Type B pancreatic cell (in vitro differentiated cells): ENCODE results near the gene PLBD2. TPM values are rescaled to one million over a fixed set of nuclear protein-coding genes. Genes with fewer than 3 reads are reported as not detected.

ENCODE experiments used
- DNase-seq: peaks from one replicate; pipeline ENCODE4 v3.0.0; 2021; ENCODE audit warnings: mixed read lengths; ENCODE audit not compliant: unreplicated experiment; ENCODE audit errors: extremely low spot score
- H3K27ac Mint-ChIP-seq: 2 replicates; pipeline ENCODE4 v1.8.0; 2021; ENCODE audit warnings: mild to moderate bottlenecking, mixed read lengths
- H3K27me3 Mint-ChIP-seq: 2 replicates; pipeline ENCODE4 v1.8.0; 2021; ENCODE audit warnings: mixed read lengths
- H3K36me3 Mint-ChIP-seq: 2 replicates; pipeline ENCODE4 v1.8.0; 2021; ENCODE audit warnings: mixed read lengths
- H3K4me1 Mint-ChIP-seq: one replicate; pipeline ENCODE4 v1.8.0; 2021; ENCODE audit warnings: mixed read lengths; ENCODE audit not compliant: unreplicated experiment
- H3K4me3 Mint-ChIP-seq: 2 replicates; pipeline ENCODE4 v1.8.0; 2021; ENCODE audit warnings: mild to moderate bottlenecking, mixed read lengths
- H3K9me3 Mint-ChIP-seq: 2 replicates; pipeline ENCODE4 v1.8.0; 2021; ENCODE audit warnings: mixed read lengths
- CTCF ChIP-seq: fragments of 200-600 bp; sonication (generic); conservative IDR thresholded peaks from 2 replicates; pipeline ENCODE4 v1.5.0; 2021; ENCODE audit warnings: antibody characterized with exemption, mild to moderate bottlenecking
- total RNA-seq: library from RNA; stranded (reverse); gene quantifications from 2 replicates; pipeline ENCODE4 v1.2.1, GENCODE V29; 2021; ENCODE audit warnings: low replicate concordance

Gene PLBD2
- total RNA-seq, 1 donor from 2014 or later, result 39.0 TPM

- Mint-ChIP-seq H3K36me3 (no peaks in the 10 kb centered on the region), H3K27me3 (peaks cover 8% of the 10 kb centered on the region), H3K4me1 (peaks cover 20% of the 10 kb centered on the region), H3K9me3 (no peaks in the 10 kb centered on the region), H3K27ac (peak within 1 kb of the TSS; percentile 94), H3K4me3 (peak within 1 kb of the TSS; percentile 95)
- no peak for TF ChIP-seq CTCF
- DNase-seq, result no peak
These were observed 63.9 kb downstream of the PLBD2 start, which contains the start of gene SDSL for GRCh38 chr12:113422030-113422885. SDSL (plus strand) TSS chr12:113422380; CDS start chr12:113427983, 5,603 bp downstream.

GRCh38 chr12:113422886-113423669 is 64.7 kb downstream of the PLBD2 start:
- no peak for DNase-seq
- Mint-ChIP-seq H3K4me3 (no peak overlapping the region), H3K9me3 (no peaks in the 10 kb centered on the region), H3K27me3 (peaks cover 10% of the 10 kb centered on the region), H3K36me3 (no peaks in the 10 kb centered on the region), H3K4me1 (peaks cover 17% of the 10 kb centered on the region), H3K27ac (no peak overlapping the region)
- no peak for TF ChIP-seq CTCF

GRCh38 chr12:113424456-113424855 is 66.1 kb downstream of the PLBD2 start:
- Mint-ChIP-seq H3K27me3 (peaks cover 10% of the 10 kb centered on the region), H3K27ac (no peak overlapping the region), H3K4me3 (no peak overlapping the region), H3K36me3 (no peaks in the 10 kb centered on the region), H3K4me1 (peaks cover 7% of the 10 kb centered on the region), H3K9me3 (no peaks in the 10 kb centered on the region)
- no peak for TF ChIP-seq CTCF
- DNase-seq, result no peak

- Mint-ChIP-seq H3K36me3 (no peaks in the 10 kb centered on the region), H3K4me1 (peaks cover 7% of the 10 kb centered on the region), H3K4me3 (peak overlapping the region; percentile 20), H3K27me3 (peaks cover 14% of the 10 kb centered on the region), H3K27ac (no peak overlapping the region), H3K9me3 (peaks cover 3% of the 10 kb centered on the region)
- peak; percentile 93 for TF ChIP-seq CTCF
- DNase-seq, result no peak
These were observed 66.8 kb downstream of the PLBD2 start for GRCh38 chr12:113424915-113425823.

GRCh38 chr12:113425960-113426453 is 67.6 kb downstream of the PLBD2 start:
- Mint-ChIP-seq H3K9me3 (peaks cover 5% of the 10 kb centered on the region), H3K27ac (no peak overlapping the region), H3K4me3 (no peak overlapping the region), H3K36me3 (no peaks in the 10 kb centered on the region), H3K27me3 (peaks cover 20% of the 10 kb centered on the region), H3K4me1 (peaks cover 7% of the 10 kb centered on the region)
- no peak for TF ChIP-seq CTCF
- DNase-seq, result no peak
